WTC11 (cell line): ENCODE results near the gene ALDH5A1.

Experiments used
- CREM ChIP-seq: sonication (generic); formaldehyde crosslinking; IDR thresholded peaks from 2 replicates; pipeline ENCODE4 v1.8.1; 2022; ENCODE audit warnings: mild to moderate bottlenecking, missing genetic modification reagents, moderate library complexity
- ESRRA ChIP-seq: sonication (generic); formaldehyde crosslinking; IDR thresholded peaks from 2 replicates; pipeline ENCODE4 v1.8.1; 2022; ENCODE audit warnings: mild to moderate bottlenecking, missing genetic modification reagents, borderline replicate concordance
- FOXJ3 ChIP-seq: sonication (generic); formaldehyde crosslinking; IDR thresholded peaks from 2 replicates; pipeline ENCODE4 v1.9.0; 2021; ENCODE audit warnings: missing genetic modification reagents, mild to moderate bottlenecking, borderline replicate concordance
- NR2C2 ChIP-seq: sonication (generic); formaldehyde crosslinking; IDR thresholded peaks from 2 replicates; pipeline ENCODE4 v1.8.0; 2022; ENCODE audit warnings: mild to moderate bottlenecking, missing genetic modification reagents
- SP1 ChIP-seq: sonication (generic); formaldehyde crosslinking; conservative IDR thresholded peaks from 2 replicates; pipeline ENCODE4 v1.8.1; 2022; ENCODE audit warnings: missing genetic modification reagents
- TCF7 ChIP-seq: sonication (generic); formaldehyde crosslinking; IDR thresholded peaks from 2 replicates; pipeline ENCODE4 v1.8.0; 2022; ENCODE audit warnings: mild to moderate bottlenecking, low read depth, missing genetic modification reagents, moderate library complexity
- TF ChIP-seq, protein P1 (sequence below): sonication (generic); formaldehyde crosslinking; IDR thresholded peaks from 2 replicates; pipeline ENCODE4 v1.8.0; 2022; ENCODE audit warnings: missing genetic modification reagents
- TF ChIP-seq, protein P2 (sequence below): fragments of 200-600 bp; IDR thresholded peaks from 2 replicates; pipeline ENCODE4 v1.8.0; 2022; ENCODE audit warnings: antibody characterized with exemption
- TF ChIP-seq, protein P3 (sequence below): sonication (generic); formaldehyde crosslinking; IDR thresholded peaks from 2 replicates; pipeline ENCODE4 v1.8.0; 2022; ENCODE audit warnings: mild to moderate bottlenecking, missing genetic modification reagents
- TF ChIP-seq, protein P4 (sequence below): sonication (generic); formaldehyde crosslinking; IDR thresholded peaks from 2 replicates; pipeline ENCODE4 v1.8.0; 2023; ENCODE audit warnings: mild to moderate bottlenecking, missing genetic modification reagents

DNA sequence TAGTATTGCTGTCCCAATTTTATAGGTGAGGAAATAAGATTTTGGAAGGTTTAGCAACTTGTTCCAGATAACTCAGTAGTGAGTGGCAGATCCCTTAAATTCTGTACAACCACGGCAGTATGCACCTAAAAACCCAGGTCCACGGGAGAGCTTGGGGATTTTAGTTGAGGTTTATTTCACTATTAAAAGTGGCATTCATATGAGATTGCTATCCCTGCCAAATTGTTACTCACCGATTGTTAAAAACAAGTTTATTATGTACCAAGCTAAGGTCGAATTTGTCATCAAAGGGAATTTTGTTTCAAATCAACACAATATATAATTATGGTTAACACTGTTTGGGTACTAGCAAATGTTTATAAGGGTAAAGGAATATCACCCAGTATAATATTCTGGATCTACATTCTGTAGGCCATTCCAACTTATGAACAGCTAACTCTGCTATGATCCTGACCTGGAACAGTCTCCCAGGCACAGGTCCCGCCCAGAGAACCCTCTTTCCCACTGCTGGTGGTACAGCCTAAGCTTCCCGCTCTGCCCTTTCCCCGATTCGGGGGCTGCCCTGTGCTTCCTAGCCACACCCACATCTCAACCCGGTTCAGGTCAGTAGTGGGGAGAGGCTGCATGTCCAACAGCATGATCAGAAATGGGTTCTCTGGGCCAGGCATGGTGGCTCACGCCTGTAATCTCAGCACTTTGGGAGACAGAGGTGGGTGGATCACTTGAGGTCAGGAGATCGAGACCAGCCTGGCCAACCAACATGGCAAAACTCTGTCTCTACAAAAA, 30.3 kb upstream of the ALDH5A1 start:
- TF ChIP-seq, protein P1, sequence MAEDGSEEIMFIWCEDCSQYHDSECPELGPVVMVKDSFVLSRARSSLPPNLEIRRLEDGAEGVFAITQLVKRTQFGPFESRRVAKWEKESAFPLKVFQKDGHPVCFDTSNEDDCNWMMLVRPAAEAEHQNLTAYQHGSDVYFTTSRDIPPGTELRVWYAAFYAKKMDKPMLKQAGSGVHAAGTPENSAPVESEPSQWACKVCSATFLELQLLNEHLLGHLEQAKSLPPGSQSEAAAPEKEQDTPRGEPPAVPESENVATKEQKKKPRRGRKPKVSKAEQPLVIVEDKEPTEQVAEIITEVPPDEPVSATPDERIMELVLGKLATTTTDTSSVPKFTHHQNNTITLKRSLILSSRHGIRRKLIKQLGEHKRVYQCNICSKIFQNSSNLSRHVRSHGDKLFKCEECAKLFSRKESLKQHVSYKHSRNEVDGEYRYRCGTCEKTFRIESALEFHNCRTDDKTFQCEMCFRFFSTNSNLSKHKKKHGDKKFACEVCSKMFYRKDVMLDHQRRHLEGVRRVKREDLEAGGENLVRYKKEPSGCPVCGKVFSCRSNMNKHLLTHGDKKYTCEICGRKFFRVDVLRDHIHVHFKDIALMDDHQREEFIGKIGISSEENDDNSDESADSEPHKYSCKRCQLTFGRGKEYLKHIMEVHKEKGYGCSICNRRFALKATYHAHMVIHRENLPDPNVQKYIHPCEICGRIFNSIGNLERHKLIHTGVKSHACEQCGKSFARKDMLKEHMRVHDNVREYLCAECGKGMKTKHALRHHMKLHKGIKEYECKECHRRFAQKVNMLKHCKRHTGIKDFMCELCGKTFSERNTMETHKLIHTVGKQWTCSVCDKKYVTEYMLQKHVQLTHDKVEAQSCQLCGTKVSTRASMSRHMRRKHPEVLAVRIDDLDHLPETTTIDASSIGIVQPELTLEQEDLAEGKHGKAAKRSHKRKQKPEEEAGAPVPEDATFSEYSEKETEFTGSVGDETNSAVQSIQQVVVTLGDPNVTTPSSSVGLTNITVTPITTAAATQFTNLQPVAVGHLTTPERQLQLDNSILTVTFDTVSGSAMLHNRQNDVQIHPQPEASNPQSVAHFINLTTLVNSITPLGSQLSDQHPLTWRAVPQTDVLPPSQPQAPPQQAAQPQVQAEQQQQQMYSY (CRISPR knock-in tag): no peak
- TF ChIP-seq, protein P2, sequence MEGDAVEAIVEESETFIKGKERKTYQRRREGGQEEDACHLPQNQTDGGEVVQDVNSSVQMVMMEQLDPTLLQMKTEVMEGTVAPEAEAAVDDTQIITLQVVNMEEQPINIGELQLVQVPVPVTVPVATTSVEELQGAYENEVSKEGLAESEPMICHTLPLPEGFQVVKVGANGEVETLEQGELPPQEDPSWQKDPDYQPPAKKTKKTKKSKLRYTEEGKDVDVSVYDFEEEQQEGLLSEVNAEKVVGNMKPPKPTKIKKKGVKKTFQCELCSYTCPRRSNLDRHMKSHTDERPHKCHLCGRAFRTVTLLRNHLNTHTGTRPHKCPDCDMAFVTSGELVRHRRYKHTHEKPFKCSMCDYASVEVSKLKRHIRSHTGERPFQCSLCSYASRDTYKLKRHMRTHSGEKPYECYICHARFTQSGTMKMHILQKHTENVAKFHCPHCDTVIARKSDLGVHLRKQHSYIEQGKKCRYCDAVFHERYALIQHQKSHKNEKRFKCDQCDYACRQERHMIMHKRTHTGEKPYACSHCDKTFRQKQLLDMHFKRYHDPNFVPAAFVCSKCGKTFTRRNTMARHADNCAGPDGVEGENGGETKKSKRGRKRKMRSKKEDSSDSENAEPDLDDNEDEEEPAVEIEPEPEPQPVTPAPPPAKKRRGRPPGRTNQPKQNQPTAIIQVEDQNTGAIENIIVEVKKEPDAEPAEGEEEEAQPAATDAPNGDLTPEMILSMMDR: no peak
- TF ChIP-seq FOXJ3 (CRISPR knock-in tag) (no peak), TCF7 (CRISPR knock-in tag) (no peak), NR2C2 (CRISPR knock-in tag) (no peak), ESRRA (CRISPR knock-in tag) (no peak), SP1 (no peak), CREM (no peak)
- TF ChIP-seq, protein P3, sequence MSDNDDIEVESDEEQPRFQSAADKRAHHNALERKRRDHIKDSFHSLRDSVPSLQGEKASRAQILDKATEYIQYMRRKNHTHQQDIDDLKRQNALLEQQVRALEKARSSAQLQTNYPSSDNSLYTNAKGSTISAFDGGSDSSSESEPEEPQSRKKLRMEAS (CRISPR knock-in tag): no peak
- TF ChIP-seq, protein P4, sequence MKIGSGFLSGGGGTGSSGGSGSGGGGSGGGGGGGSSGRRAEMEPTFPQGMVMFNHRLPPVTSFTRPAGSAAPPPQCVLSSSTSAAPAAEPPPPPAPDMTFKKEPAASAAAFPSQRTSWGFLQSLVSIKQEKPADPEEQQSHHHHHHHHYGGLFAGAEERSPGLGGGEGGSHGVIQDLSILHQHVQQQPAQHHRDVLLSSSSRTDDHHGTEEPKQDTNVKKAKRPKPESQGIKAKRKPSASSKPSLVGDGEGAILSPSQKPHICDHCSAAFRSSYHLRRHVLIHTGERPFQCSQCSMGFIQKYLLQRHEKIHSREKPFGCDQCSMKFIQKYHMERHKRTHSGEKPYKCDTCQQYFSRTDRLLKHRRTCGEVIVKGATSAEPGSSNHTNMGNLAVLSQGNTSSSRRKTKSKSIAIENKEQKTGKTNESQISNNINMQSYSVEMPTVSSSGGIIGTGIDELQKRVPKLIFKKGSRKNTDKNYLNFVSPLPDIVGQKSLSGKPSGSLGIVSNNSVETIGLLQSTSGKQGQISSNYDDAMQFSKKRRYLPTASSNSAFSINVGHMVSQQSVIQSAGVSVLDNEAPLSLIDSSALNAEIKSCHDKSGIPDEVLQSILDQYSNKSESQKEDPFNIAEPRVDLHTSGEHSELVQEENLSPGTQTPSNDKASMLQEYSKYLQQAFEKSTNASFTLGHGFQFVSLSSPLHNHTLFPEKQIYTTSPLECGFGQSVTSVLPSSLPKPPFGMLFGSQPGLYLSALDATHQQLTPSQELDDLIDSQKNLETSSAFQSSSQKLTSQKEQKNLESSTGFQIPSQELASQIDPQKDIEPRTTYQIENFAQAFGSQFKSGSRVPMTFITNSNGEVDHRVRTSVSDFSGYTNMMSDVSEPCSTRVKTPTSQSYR (CRISPR knock-in tag): no peak
